GM23338 (cell line): ENCODE results near the gene DDX56.

Source experiments
- POLR2AphosphoS5 ChIP-seq: IDR thresholded peaks from 2 replicates; pipeline ENCODE4 v1.6.1; 2016; ENCODE audit warnings: antibody characterized with exemption, low read depth
- TF ChIP-seq, protein P1 (sequence below), 2 experiments: fragments of 200-600 bp in 1 of 2; sonication (generic) in 1 of 2; conservative IDR thresholded peaks; 2 replicates each; pipeline versions ENCODE4 v1.5.1 to v1.6.1; 2016 to 2017; ENCODE audit warnings: antibody characterized with exemption in 2 of 2, low read depth in 2 of 2, mild to moderate bottlenecking in 2 of 2, moderate library complexity in 1 of 2

DNA sequence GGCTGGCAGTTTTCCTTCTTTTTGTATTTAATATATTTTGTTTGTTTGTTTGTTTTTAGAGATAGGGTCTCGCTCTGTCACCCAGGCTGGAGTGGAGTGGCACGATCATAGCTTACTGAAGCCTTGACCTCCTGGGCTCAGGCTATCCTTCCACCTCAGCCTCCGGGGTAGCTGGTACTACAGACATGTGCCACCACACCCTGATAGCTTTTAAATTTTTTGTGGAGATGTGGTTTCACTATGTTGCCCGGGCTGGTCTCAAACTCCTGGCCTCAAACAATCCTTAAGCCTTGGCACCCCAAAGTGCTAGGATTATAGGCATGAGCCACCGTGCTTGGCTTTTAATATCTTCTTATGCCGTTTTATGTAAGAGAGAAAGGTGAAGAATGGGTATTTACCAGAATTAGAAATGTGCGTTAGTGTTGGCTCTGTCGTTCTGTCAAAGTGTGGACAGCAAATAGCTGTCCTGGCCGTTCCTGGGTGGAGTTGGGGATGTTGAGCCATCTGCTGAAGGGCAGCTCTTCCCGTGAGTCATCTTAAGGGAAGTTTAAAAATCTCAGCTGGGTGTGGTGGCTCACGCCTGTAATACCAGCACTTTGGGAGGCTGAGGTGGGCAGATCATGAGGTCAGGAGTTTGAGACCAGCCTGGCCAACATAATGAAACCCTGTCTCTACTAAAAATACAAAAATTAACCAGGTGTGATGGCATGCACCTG is 47.5 kb upstream of the DDX56 start:
- TF ChIP-seq, protein P1, sequence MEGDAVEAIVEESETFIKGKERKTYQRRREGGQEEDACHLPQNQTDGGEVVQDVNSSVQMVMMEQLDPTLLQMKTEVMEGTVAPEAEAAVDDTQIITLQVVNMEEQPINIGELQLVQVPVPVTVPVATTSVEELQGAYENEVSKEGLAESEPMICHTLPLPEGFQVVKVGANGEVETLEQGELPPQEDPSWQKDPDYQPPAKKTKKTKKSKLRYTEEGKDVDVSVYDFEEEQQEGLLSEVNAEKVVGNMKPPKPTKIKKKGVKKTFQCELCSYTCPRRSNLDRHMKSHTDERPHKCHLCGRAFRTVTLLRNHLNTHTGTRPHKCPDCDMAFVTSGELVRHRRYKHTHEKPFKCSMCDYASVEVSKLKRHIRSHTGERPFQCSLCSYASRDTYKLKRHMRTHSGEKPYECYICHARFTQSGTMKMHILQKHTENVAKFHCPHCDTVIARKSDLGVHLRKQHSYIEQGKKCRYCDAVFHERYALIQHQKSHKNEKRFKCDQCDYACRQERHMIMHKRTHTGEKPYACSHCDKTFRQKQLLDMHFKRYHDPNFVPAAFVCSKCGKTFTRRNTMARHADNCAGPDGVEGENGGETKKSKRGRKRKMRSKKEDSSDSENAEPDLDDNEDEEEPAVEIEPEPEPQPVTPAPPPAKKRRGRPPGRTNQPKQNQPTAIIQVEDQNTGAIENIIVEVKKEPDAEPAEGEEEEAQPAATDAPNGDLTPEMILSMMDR (conservative IDR thresholded peaks at IDR 0.05; ENCODE audit: low read depth in 2 of 2), result no peak
- no peak for TF ChIP-seq POLR2AphosphoS5
